GM12873 (cell line): ENCODE results near the gene SMYD5.

Experiments
- CTCF ChIP-seq: IDR thresholded peaks from 2 replicates; pipeline ENCODE4 v1.5.1; 2012; ENCODE audit warnings: low read depth, mild to moderate bottlenecking, moderate library complexity, low read length, control low read depth; ENCODE audit not compliant: insufficient read depth; ENCODE audit errors: missing control alignments

Gene SMYD5

DNA sequence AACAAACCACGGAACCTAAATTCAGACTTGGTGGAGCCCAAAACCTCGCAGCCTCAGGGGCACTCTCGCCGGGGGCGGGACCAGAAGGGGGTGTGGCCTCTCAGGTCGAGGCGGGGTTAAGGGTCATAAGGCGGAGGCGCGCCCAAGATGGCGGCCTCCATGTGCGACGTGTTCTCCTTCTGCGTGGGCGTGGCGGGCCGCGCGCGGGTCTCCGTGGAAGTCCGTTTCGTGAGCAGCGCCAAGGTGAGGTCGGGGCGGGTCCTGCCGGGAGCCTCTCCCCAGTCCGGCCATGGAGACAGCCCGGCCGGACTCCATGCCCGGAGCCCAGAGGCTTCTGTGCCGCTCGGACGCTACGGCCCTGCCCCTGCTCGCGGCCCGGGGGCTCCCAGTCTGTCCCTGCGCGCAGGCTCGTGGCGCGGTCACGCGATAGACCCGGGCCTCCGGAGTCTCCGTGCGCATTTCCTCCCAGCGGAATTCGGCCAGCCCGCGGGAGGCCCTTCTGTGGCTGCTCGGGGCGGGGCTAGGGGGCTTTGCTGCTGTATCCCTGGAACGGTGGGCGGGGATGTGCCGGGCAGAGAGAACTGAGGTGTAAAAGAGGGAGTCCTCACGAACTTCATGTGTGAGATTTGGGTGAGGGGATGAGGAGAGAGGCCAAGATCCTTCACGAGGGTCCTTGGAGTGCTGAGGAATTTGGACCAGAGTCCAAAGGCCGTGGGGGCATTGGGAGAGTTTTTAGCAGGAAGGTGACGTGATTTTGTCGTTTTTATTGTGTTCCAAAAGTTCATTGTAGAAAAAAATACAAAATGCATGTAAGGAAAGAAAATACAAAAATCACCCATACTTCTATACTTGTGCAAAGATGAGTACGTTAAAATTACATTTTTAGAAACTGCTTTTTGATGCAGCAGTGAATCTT is at the start of gene SMYD5:
SMYD5 (plus strand) TSS at position 126 of the 916 bp plus-strand sequence; CDS start at position 148, 22 bp downstream.
- no peak for TF ChIP-seq CTCF

GRCh38 chr2:73172963-73173362 is 41.1 kb upstream of the SMYD5 start:
- no peak for TF ChIP-seq CTCF

DNA sequence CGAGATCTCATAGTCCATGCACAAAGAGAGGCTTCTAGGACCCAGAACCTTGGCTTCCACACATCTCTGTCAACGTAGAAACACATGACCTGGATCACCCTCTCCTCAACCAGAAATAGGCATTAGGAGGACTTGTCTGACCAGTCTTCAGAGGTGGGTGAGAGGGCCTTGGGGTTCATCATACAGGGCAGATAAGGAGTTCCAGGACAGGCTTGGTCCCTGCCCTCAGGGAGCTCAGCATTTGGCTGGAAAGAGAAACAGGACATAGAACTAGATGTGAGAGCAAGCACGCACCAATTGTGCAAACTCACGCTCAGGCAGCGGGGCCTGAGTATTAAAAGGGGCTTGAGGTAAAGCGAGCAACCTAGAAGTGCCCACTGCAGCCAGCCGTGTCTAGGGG is 40.3 kb upstream of the SMYD5 start:
- no peak for TF ChIP-seq CTCF

GRCh38 chr2:73174244-73174643 is 39.8 kb upstream of the SMYD5 start:
- TF ChIP-seq CTCF: no peak

DNA sequence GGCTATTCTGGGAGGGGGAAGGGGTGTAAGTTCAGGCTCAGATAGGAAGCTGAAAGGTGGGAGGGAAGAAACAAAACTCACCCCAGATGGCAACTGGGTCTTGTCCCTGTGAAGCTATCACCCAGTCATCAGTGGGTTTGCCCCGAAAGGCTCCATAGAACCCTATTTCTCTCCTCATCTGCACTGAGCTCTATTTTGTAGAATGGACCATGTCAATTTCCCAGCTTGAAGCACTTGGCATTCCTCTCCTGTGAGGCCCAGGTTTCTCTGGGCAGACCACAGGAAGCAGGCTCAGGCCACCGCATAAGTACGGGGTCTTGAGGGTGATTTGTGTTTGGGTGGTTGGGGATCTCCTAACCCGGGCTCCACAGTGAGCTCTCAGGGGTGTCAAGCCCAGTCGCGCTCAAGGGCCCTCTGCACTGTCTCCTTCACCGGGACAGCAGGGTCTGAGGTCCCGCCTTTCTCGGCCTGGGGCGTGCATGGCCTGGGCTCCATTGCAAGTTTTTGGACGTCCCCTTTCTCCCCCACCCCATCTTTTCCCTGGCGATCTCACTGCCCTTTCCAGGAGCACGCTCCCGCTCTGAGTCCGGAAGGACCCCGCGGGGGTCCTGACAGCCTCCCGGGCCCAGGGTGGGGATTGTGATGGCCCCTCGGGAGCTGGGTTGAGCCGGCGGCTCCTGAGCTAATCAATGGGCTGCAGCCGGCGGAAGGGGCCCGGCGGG is 38.9 kb upstream of the SMYD5 start:
- TF ChIP-seq CTCF: no peak

GRCh38 chr2:73175663-73176204 is 38.3 kb upstream of the SMYD5 start:
- no peak for TF ChIP-seq CTCF
